SU-DHL-6 (cell line): Measurements from ENCODE around the gene CNEP1R1.

ENCODE experiments used
- CTCF ChIP-seq: fragments of 200-600 bp; sonication (generic); IDR thresholded peaks from one replicate; pipeline ENCODE4 v1.5.1; 2017; ENCODE audit warnings: antibody characterized with exemption, mild to moderate bottlenecking, low read length, moderate library complexity; ENCODE audit not compliant: insufficient read depth, poor library complexity, severe bottlenecking
- EZH2phosphoT487 ChIP-seq: fragments of 200-600 bp; sonication (generic), shearing (Covaris generic); conservative IDR thresholded peaks from 2 replicates; pipeline ENCODE4 v1.6.1; 2018; ENCODE audit warnings: mild to moderate bottlenecking, antibody characterized with exemption, low read length, moderate library complexity, mixed read lengths

- TF ChIP-seq CTCF (no peak), EZH2phosphoT487 (no peak)
These were observed 15.7 kb downstream of the CNEP1R1 start for GRCh38 chr16:50040710-50041109.
